Hematopoietic multipotent progenitor cell treated with erythropoietin and hydrocortisone succinate and interleukin-3 and kit ligand, for 15 days (in vitro differentiated cells): ENCODE data around the gene GARS1.
A peak's percentile ranks its signal among the peaks of the same experiment; 100 is the strongest.
"Not testable (repeated sequence)": the region's sequence is repeated elsewhere in the genome, so short reads cannot be mapped to it uniquely, and the experiment has no call there.

Experiments used
- DNase-seq: peaks from one replicate; pipeline ENCODE4 v3.0.0-alpha.2; 2015; ENCODE audit warnings: low spot score

Gene GARS1, protein sequence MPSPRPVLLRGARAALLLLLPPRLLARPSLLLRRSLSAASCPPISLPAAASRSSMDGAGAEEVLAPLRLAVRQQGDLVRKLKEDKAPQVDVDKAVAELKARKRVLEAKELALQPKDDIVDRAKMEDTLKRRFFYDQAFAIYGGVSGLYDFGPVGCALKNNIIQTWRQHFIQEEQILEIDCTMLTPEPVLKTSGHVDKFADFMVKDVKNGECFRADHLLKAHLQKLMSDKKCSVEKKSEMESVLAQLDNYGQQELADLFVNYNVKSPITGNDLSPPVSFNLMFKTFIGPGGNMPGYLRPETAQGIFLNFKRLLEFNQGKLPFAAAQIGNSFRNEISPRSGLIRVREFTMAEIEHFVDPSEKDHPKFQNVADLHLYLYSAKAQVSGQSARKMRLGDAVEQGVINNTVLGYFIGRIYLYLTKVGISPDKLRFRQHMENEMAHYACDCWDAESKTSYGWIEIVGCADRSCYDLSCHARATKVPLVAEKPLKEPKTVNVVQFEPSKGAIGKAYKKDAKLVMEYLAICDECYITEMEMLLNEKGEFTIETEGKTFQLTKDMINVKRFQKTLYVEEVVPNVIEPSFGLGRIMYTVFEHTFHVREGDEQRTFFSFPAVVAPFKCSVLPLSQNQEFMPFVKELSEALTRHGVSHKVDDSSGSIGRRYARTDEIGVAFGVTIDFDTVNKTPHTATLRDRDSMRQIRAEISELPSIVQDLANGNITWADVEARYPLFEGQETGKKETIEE

DNA sequence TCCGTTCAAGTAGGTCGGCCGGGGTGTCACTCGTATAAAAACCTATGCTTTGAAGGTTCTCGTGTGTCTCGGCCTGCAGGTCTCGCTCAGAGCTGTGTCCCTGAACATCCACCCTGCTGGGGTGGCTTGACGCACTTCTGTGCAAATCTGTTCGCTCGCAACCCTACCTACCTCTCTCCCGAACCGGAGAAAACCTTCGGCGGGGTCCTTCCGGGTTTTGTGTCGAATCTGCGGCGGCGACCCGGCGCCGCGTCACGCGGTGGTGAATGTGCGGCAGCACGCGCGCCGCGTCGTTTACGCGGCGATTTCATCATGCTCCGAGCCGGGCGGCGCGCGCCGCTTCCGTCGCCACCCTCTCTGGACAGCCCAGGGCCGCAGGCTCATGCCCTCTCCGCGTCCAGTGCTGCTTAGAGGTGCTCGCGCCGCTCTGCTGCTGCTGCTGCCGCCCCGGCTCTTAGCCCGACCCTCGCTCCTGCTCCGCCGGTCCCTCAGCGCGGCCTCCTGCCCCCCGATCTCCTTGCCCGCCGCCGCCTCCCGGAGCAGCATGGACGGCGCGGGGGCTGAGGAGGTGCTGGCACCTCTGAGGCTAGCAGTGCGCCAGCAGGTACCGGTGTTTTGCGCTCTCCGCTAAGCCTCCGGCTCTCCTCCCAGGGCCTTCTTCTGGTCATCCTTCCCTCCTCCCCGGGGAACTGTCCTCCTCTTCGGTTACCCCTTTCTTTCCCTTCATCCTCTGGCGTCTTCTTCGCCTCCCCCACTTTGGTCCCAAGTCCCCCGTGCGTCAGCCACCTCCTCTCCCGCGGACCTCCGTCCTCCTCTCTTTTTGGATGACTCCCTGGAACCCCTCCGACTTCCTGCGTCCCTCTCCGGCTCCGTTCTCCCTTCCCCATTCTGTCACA lies at the start of gene GARS1:
Gene GARS1 (plus strand): TSS at position 339 of the 896 bp plus-strand sequence. CDS start 44 bp downstream, at position 383.
- peak; percentile 89 for DNase-seq

DNA sequence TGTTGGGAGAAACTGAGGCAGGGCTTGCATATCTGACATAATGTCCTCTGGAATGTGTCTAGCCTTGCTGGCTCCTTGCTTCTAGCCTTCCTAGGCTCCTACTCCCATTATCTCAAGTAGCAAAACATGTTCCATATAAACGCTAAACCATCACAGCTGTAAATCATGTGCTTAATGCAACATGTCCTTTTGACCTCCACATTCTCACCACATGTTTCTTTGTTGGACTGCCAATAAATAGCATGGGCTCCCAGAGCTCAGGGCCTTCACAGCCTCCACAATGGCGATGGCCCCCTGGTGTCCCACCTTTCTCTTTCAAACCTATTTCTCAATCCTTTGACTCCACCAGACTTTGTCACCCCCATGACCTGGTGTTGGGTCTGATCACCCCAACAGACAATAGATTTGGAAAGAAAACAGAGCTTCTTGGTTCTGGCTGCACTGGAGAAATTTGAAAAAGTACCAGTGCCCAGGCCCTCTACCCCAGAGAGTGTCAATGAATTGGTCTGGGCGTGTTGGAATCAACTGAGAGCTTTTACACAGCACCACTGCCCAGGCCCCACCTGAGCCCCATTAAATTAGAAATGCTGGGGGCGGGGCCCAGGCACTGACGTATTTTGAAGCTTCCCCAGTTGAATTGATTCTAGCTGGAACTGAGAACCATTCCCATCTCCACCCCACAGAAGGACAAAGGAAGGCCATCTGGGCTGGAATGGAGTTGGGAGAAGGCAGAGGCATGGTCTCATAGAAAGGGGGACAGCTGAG lies 48.7 kb upstream of the GARS1 start:
- DNase-seq: no peak

DNA sequence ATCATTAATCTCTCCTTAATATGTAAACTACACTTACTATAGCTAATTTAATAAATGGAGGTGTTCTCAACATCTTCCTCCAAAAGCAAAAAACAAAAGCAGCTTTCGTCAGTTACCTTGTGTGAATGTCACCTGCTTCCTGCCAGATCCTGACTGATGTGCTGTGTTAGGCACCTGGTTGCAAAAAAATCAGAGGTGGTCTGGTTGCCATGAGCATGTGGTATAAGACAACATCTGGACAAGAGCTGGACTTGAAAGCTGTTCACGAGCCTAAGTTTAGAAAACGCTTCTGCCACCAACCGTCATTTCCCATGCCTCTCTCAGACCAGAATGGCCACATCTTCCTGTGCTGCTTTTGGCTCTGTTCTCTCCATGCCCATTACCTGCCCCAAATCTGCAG lies 48.1 kb upstream of the GARS1 start:
- DNase-seq: no peak

DNA sequence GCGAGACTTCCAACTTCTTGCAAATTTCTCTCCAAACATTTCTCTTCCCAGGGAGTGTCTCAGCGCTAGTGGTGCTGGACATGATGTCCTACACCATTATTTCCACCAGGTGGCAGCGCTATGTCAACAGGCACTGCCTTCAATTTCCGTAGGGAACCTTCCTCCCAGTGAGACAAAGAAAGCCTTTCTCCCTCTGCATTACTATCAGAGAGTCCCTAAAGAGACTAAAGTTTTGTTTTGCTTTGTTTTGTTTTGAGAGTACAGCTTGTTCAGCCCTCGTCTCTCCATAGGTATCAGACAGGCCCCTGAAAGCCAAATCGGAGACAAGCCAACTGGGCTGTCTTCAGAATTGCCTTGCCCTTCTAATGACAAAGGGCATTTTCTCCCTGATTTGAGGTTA lies 45.8 kb upstream of the GARS1 start:
- DNase-seq: peak; percentile 55

DNA sequence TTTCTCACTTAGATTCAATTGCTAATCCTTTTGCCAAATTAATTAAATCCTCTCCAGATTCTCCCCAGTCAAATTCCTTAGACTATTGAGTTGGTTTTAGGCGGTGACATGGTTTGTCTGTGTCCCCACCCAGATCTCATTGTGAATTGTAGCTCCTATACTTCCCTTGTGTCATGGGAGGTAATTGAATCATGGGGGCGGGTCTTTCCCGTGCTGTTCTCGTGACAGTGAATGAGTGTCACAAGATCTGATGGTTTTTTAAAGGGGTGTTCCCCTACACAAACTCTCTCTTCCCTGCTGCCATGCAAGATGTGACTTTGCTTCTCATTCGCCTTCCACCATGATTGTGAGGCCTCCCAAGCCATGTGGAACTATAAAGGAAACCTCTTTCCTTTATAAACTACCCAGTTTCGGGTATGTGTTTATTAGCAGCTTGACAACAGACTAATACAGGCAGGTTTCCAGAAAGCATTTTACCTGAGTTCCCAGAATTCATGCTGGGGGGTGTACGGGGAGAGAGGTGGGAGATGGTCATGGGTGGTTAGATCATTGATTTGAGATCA lies 44.7 kb upstream of the GARS1 start:
- no peak for DNase-seq

DNA sequence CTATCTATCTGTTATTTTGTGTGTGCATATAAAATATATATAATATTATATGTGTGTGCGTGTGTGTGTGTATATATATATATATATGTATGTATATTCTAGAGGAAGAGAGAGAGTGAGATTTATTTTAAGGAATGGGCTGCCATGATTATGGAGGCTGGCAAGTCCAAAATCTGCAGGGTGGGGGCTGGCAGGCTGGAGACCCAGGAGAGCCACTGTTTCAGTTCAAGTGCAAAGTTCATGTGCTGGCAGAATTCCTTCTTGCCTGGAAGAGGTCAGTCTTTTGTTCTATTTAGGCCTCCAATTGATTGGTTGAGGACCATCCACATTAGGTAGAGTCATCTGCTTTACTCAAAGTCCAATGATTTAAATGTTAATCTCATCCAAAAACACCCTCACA lies 42.3 kb upstream of the GARS1 start:
- DNase-seq: no peak

DNA sequence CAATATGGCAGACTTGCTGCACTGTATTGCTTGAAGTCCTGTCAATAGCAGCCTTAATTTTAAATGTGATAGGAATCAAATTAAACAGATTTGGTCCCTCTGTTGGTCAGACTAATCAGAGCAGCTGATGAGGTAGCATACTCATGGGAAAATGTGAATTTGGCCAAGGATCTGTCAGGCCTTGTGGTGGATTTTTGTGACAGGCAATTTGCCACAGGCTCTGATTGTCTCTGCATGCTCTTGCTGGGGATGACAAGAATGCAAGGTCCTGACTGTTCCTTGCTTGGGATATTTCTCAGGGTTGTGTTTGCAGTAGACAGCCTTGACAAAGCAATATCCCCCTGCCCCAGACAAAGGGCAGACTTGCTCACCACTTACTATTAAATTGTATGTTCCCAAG lies 41.5 kb upstream of the GARS1 start:
- no peak for DNase-seq

DNA sequence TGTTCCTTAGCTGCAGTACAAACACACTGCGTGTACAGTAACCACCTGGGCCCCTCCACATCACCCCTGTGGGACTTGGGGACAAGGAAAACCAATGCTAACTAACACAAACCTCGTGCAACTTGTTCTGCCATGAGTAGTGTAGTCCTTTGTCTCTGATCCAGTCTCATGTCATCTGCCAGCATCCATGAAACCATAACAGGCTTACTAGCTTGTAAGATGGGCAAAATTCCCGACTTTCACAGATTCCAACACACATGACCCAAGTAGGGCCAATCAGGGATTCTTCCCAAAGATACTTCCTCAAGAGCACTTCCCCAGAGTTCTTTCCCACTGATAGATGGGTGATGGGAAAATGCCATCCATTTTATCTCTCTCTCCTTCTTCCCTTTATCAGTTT lies 41.1 kb upstream of the GARS1 start:
- no peak for DNase-seq

DNA sequence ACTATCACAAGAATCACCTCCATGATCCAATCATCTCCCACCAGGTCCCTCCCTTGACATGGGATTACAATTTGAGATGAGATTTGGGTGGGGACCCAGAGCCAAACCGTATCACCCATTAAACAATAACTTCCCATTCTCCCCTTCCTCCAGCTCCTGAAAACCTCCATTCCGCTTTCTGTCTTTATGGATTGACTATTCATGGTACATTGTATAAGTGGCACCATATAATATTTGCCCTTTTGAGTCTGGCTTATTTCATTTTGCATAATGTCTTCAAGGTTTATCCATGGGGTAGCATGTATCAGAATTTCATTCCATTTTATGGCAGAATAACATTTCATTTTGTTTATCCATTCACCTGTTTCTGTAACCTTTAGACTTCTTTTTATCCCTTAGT lies 39.2 kb upstream of the GARS1 start:
- no peak for DNase-seq

DNA sequence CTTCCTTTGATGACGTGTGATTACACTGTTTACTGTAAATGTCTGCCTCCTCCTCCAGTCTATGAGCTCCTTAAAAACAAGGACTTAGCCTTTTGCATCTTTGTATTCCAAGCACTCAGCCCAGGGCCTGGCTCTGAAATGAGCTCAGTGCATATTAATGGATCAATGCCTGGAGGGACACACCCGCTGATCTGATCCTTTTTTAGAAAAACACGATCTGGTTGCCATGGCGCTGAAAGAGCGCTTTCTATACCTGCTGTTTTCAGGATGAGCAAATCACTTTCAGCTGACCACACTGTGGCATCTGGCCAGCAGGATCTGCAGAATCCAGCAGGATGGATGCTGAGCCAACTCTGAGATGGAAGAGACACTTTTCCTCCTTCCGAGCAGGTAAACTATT lies 37.8 kb upstream of the GARS1 start:
- no peak for DNase-seq

DNA sequence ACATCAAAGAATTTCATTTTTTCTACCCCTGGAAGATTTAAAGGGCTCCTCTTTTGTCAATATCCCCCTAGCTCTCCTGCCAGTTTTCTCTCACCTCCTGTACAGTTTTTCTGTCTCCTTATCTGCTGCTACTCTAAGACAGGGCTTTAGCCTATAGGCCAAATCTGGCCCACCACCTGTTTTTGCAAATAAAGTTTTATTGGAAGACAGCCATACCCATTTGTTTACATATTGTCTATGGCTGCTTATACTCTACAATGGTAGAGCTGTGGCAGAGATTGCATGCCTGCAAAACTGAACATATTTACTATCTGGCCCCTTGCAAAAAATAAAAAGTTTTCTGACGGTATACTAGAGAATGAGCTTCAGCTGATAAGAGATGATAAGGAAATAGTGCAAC lies 37.4 kb upstream of the GARS1 start:
- DNase-seq: no peak

DNA sequence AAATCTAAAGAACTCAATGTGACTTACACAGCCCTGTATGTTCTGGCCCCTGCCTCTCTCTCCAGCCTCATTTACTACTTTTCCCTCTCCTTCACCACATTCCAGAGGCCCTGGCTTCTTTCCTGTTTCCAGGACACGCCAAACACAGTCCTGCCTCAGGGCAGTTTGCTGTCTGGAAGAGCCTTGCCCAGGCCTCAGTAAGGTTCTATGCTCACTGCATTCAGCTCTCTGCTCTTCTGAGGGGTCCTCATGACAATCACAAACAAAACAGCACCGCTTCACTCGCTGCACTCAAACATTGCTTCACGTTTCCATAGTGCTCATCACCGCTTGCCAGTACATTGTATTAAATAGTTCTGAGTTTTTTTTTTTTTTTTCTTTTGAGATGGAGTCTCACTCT lies 35.1 kb upstream of the GARS1 start:
- no peak for DNase-seq

DNA sequence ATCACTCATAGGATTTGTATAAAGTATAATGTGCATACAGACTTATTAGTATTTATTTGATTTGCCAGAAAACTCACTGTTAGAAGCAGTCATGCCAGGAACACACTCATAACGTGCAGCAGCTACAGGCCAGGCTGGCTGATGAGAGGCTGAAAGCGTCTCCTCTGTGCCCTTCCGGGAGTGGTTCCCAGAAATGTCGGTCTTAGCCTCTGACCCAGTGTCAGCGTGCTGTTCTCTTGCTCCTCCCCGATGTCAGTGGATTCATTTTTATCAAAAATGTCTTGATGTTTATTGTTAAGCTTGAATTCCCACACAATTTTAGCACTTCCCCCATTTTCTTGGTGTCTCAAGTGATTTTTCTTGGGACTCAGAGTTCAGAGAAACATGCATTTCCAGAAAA lies 33.3 kb upstream of the GARS1 start:
- no peak for DNase-seq

DNA sequence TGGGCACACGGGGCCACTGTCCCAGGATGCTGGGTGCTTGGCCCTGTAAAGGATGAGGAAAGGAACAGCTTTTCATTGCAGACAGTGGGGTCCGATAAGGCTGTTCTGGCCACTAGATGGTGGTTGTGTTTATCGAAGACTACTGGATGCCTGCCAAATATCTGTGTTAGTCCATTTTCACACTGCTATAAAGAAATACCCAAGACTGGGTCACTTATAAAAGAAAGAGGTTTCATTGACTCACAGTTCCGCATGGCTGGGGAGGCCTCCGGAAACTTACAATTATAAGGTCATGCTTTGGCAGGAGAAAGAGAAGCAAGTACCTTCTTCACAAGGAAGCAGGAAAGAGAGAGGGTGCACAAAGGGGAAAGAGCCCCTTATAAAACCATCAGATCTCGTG lies 32.2 kb upstream of the GARS1 start:
- DNase-seq: peak; percentile 31

DNA sequence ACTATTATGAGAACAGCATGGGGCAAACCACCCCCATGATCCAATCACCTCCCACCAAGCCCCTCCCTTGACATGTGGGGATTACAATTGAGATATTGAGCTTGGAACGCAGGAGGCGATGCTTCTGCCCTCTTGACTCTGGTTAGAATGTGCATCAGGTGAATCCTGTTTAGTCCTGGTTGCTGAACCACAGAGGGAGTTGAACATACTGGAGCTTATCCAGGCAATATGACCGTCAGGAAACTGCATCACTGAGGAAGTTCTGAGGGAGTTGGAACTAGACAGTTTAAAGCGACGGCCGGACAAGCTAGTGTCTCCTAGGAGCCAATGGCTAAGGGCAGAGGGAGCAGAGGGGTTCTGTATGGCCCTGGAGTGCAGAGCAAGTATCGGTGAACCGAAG lies 31.8 kb upstream of the GARS1 start:
- no peak for DNase-seq

DNA sequence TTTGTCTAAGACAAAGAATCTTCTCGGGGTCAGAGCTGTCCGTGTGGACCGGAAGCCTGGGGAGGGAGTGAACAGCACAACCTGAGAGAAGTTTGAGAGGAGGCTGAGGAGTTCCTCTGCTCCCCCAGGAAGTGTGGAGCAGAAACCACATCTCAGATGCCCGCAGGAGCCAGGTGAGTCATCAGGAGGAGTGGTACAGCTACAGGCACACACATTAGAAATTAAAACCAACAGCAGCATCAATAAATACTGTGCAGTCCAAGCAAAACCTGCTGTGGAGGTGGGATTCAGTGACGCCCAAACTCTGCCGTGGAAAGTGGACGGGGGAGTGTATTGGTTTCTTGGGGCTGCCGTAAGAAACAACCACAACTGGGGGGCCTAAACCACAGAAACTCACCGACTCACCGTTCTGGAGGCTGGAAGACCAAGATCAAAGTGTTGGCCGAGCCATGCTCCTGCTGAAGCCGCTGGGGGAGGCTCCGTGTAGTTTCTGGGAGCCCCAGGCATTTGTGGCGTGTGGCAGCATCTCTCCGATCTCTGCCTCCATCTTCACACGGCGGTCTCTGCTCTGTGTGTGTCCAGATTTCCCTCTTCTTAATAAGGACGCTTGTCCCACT lies 31.2 kb upstream of the GARS1 start:
- DNase-seq: no peak

DNA sequence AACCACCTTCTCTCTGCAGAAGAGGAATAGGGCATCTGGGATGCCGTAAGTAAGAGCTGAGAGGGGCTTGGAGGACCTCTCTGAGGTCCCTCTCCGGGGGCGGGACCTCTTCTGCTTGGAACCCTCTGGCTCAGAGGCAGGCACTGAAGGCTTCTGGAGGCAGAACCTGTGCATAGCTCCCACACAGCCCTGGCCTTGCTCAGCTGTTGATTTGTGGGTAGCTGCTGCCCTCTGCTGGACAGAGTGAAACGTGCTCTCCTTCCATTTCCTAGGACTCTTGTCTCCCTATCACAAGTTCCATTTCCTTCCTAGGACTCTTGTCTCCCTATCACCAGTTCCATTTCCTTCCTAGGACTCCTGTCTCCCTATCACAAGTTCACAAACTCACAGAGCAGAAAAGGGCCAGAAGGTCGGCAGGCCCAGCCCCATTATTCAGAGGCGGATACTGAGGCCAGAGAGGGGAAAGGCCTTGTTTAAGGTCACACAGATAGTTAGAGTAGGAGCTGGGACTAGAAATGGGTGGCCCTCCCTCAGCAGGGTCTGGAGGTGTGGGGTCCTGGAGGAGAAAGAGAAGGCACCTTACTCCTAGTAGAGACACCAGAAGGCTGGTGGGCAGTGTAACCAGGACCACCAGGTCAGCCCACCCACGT lies 30.3 kb upstream of the GARS1 start:
- peak; percentile 83 for DNase-seq

DNA sequence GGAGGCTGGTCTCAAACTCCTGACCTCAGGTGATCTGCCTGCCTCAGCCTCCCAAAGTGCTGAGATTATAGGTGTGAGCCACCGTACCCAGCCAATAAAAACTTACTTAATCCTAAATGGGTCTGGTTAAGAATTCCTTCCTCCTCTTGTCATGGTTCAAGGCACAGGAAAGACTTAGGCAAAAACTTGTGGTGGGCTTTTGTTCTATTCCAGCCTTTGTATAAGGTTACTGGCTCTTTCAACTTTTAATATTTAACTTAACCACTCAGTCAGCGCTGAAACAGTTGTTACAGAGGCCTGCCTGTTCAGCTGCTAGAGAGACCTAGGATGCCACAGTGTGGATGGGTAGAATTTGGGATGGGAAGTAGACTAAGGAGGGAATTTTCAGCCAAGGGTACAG lies 28.1 kb upstream of the GARS1 start:
- no peak for DNase-seq

DNA sequence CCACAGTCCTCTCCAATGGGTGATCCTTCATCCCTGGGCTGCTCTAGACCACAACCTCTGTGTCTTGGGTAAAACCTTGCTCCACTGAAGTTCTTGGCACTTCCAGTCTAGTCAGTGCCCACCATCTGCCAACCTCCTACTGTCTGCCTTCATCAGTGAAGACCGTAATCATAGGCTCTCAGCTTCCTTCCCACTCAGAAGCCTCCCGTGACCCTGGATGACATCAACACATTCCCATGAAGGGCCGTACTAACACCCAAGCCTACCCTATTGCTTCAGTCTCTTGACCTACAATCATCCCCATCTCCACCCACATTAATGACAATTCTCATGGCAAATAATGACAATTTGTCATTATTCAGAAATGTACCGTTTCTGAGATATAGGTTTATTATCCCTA lies 27.6 kb upstream of the GARS1 start:
- no peak for DNase-seq

DNA sequence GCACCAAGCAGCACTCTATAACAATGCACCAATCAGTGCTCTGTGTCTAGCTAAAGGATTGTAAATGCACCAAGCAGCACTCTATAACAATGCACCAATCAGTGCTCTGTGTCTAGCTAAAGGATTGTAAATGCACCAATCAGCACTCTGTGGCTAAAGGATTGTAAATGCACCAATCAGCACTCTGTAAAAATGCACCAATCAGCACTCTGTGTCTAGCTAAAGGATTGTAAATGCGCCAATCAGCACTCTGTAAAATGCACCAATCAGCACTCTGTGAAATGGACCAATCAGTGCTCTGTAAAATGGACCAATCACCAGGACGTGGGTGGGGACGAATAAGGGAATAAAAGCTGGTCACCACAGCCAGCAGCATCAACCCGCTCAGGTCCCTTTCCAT lies 24.4 kb upstream of the GARS1 start:
- not testable (repeated sequence) for DNase-seq
